ENCODE measurements around the gene ALKBH8.

DNA sequence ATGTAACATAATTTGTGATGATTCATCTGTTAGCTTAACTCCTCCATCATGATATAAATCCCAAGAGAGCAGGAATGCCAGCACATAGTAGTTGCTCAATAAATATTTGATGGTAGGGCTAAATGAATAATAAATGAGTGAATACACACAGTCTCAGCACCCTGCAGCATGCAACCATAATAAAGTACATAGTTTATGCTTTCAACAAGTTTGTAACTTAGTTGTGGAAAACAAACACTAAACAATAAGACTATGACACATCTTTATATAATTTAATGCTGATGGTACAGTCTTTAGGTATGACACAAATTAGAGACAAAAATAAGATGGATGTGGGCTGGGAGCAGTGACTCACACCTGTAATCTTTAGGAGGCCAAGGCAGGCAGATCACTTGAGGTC, 3.8 kb downstream of the ALKBH8 start:
- TF ChIP-seq, protein P1, sequence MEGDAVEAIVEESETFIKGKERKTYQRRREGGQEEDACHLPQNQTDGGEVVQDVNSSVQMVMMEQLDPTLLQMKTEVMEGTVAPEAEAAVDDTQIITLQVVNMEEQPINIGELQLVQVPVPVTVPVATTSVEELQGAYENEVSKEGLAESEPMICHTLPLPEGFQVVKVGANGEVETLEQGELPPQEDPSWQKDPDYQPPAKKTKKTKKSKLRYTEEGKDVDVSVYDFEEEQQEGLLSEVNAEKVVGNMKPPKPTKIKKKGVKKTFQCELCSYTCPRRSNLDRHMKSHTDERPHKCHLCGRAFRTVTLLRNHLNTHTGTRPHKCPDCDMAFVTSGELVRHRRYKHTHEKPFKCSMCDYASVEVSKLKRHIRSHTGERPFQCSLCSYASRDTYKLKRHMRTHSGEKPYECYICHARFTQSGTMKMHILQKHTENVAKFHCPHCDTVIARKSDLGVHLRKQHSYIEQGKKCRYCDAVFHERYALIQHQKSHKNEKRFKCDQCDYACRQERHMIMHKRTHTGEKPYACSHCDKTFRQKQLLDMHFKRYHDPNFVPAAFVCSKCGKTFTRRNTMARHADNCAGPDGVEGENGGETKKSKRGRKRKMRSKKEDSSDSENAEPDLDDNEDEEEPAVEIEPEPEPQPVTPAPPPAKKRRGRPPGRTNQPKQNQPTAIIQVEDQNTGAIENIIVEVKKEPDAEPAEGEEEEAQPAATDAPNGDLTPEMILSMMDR (IDR thresholded peaks at IDR 0.05; ENCODE audit: insufficient read depth, low read depth, low read length) = no peak
- no peak for TF ChIP-seq EZH2 (IDR thresholded peaks at IDR 0.05; ENCODE audit: insufficient read depth, low read length)
